GM12878 (cell line): Measurements from ENCODE around the gene PACSIN3. TPM values are rescaled to one million over a fixed set of nuclear protein-coding genes. Genes with fewer than 3 reads are reported as not detected.

ENCODE experiments used
- ATAC-seq: fragments of 200-7000 bp; cut with Tn5 transposase; 3 replicates; pipeline ENCODE4 v1.9.1; 2020; ENCODE audit warnings: mild to moderate bottlenecking, moderate library complexity
- BruUV-seq: library from RNA; stranded (reverse); fragments of 400-500 nt; replicated peaks from 2 replicates; lab custom pipeline; 2021; lab: Mats Ljungman, UMichigan
- CTCF ChIA-PET: fragments of 300-600 bp; sonication (Branson Sonifier 250); formaldehyde crosslinking; extraction: SDS; loops from one replicate; lab custom pipeline; 2021; ENCODE audit warnings: inconsistent platforms; lab: Yijun Ruan, JAX
- POLR2A ChIA-PET: fragments of 350-600 bp; formaldehyde crosslinking; extraction: SDS; loops from one replicate; lab custom pipeline; 2021; ENCODE audit warnings: inconsistent platforms; lab: Charles Lee
- RAD21 ChIA-PET: fragments of 300-600 bp; sonication (Branson Sonifier 250); formaldehyde crosslinking; loops from one replicate; lab custom pipeline; 2023; ENCODE audit warnings: antibody characterized with exemption; ENCODE audit not compliant: unreplicated experiment; lab: Charles Lee
- SMC1A ChIA-PET: fragments of 300-600 bp; sonication (Branson Sonifier 250); formaldehyde crosslinking; loops from one replicate; lab custom pipeline; 2023; ENCODE audit not compliant: unreplicated experiment, uncharacterized antibody; lab: Charles Lee
- DNase-seq: peaks from one replicate; pipeline ENCODE4 v3.0.0-alpha.2; 2011; ENCODE audit warnings: low read depth, low spot score
- FAIRE-seq: peaks from 3 replicates; lab custom pipeline; 2011; peaks lifted over from hg19 to GRCh38; lab: Jason Lieb, UNC
- H2AFZ ChIP-seq: 2 replicates; pipeline ENCODE4 v1.6.0; 2011; ENCODE audit warnings: low read depth, low read length, control low read depth; ENCODE audit not compliant: control insufficient read depth
- H3K27ac ChIP-seq: 2 replicates; pipeline ENCODE4 v1.5.1; 2011; ENCODE audit warnings: control low read depth; ENCODE audit not compliant: control insufficient read depth, insufficient read depth
- H3K27me3 ChIP-seq, 2 experiments: replicated peaks in 1 of 2; 2 replicates each; pipeline versions ENCODE4 v1.6.0 to v1.6.1; 2011; ENCODE audit warnings: low read length in 1 of 2; ENCODE audit not compliant: control insufficient read depth in 2 of 2, insufficient read depth in 2 of 2
- H3K36me3 ChIP-seq, 2 experiments: 2 replicates each; pipeline ENCODE4 v1.5.1; 2011; ENCODE audit warnings: low read length in 1 of 2; ENCODE audit not compliant: control insufficient read depth in 2 of 2, insufficient read depth in 2 of 2
- H3K4me1 ChIP-seq: 2 replicates; pipeline ENCODE4 v1.6.1; 2011; ENCODE audit warnings: mild to moderate bottlenecking, low read length, moderate library complexity, mixed read lengths; ENCODE audit not compliant: control insufficient read depth, insufficient read depth
- H3K4me2 ChIP-seq: 2 replicates; pipeline ENCODE4 v1.6.0; 2011; ENCODE audit warnings: control low read depth; ENCODE audit not compliant: control insufficient read depth, insufficient read depth
- H3K4me3 ChIP-seq: fragments of 200-600 bp; sonication (generic); 2 replicates; pipeline ENCODE4 v1.5.1; 2016
- H3K79me2 ChIP-seq: 2 replicates; pipeline ENCODE4 v1.6.0; 2011; ENCODE audit warnings: low read length; ENCODE audit not compliant: control insufficient read depth, insufficient read depth
- H3K9ac ChIP-seq: 2 replicates; pipeline ENCODE4 v1.8.0; 2011; ENCODE audit warnings: low read length, control low read depth, mixed read lengths; ENCODE audit not compliant: control insufficient read depth, insufficient read depth
- H3K9me3 ChIP-seq: replicated peaks from 3 replicates; pipeline ENCODE4 v1.5.1; 2011; ENCODE audit warnings: mild to moderate bottlenecking, low read length; ENCODE audit not compliant: control insufficient read depth, insufficient read depth
- H4K20me1 ChIP-seq: 2 replicates; pipeline ENCODE4 v1.6.0; 2011; ENCODE audit not compliant: control insufficient read depth, insufficient read depth
- HDAC2 ChIP-seq: fragments of 200-600 bp; sonication (generic); IDR thresholded peaks from 2 replicates; pipeline ENCODE4 v1.6.1; 2017
- POLR2A ChIP-seq: IDR thresholded peaks from 2 replicates; pipeline ENCODE4 v1.6.1; 2011; ENCODE audit warnings: low read depth, mild to moderate bottlenecking, low read length
- RCOR1 ChIP-seq: conservative IDR thresholded peaks from 2 replicates; pipeline ENCODE4 v1.6.1; 2012; ENCODE audit warnings: low read depth, low read length, improper control_type of control experiment
- WGBS: methylation state at CpG from one replicate; pipeline ENCODE4 v1.1.6; 2016; ENCODE audit warnings: low lambda C conversion rate; ENCODE audit not compliant: insufficient replicate concordance, insufficient coverage; ENCODE audit errors: missing lambda C conversion rate; 5-methylcytosine and 5-hydroxymethylcytosine counted together
- in situ Hi-C: fragments of 300-500 bp; cut with MboI; formaldehyde crosslinking; loops from 9 replicates; pipeline ENCODE4 v1.14.3; 2018; ENCODE audit warnings: mixed read lengths
- intact Hi-C: fragments of 100-400 bp; cut with micrococcal nuclease; formaldehyde crosslinking; loops from one replicate; pipeline ENCODE4 v1.14.2; 2022; ENCODE audit not compliant: unreplicated experiment
- polyA plus RNA-seq, 11 experiments: library from polyadenylated mRNA; depleted of rRNA in 4 of 11; unstranded in 6 of 11; stranded (reverse) in 5 of 11; fragments of >200 nt; fragmentation: Nextera tagmentation in 4 of 11; fragmentation: Illumina TruSeq in 1 of 11; extraction: Ambion mirVana in 4 of 11; extraction: Trizol in 1 of 11; gene quantifications; 1 replicate in 1 of 11; 2 replicates in 10 of 11; pipeline versions ENCODE4 v1.2.1 to v1.2.3, GENCODE V29; 2011 to 2016; ENCODE audit warnings: inconsistent platforms in 2 of 11, missing spikeins in 2 of 11, low read depth in 1 of 11
- total RNA-seq, 4 experiments: library from RNA; depleted of rRNA in 3 of 4; stranded (reverse); fragments of >200 nt in 3 of 4; fragmentation: Illumina TruSeq in 1 of 4; extraction: Trizol in 1 of 4; gene quantifications; 2 replicates each; pipeline versions ENCODE4 v1.2.1 to v1.2.3, GENCODE V29; 2013 to 2021

Gene PACSIN3
- total and polyA plus RNA-seq, 10 of the 15 experiments (the other 5 are each of a cell fraction or from before 2014, with no cell fraction given), result 0.05 to 0.82 (median 0.22) TPM; not detected in 1

DNA sequence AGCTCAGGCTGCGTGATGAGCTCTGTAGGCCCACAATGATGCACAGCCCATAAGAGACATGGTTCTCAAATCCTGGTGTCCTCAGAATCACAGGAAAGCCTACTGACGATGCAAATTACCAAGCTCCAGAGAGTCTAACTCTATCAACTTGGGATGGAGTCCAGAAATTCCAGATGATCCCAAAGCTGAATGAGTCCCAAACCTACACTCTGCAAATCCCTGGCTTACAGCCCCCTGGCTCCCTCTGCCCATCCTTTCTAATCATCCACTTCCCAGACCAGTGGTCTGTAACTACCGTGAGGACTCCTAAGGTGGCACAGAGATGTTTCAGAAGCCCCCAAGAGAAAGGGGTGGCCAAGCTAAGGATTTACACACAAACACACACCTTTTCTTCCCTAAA lies 23.0 kb downstream of the PACSIN3 start:
- no peak for FAIRE-seq
- Histone ChIP-seq H3K36me3 (peaks cover 33 to 39% of the 10 kb centered on the region in 2 experiments), H3K4me1 (no peaks in the 10 kb centered on the region), H3K27ac (no peak overlapping the region), H4K20me1 (no peaks in the 10 kb centered on the region; the same call in 1 of the 2 replicates), H3K79me2 (no peaks in the 10 kb centered on the region), H3K4me3 (no peak overlapping the region), H3K9me3 (no peaks in the 10 kb centered on the region), H3K4me2 (no peak overlapping the region), H3K27me3 (no peaks in the 10 kb centered on the region), H3K9ac (no peak overlapping the region), H2AFZ (no peak overlapping the region)
- no TSS peak for BruUV-seq
- ATAC-seq, result no peak
- ChIA-PET RAD21 (interaction anchor here (0.6 to 1.7 kb wide), 3 partner anchors 10 to 291 kb away, joined by 3 to 4 read pairs (median 3); no protein-coding TSS in a partner anchor), SMC1A (interaction anchor here (0.9 to 2.2 kb wide), 4 partner anchors 9 to 96 kb away, joined by 3 to 9 read pairs (median 3); no protein-coding TSS in a partner anchor), POLR2A (no interaction called here), CTCF (interaction anchor here (0.8 to 2.4 kb wide), 8 partner anchors 9 to 383 kb away, joined by 3 to 8 read pairs (median 4); no protein-coding TSS in a partner anchor)
- in situ Hi-C loops, result loop anchor here (5.0 kb wide), 1 partner anchor 276 kb away; no protein-coding TSS in a partner anchor
- no peak for TF ChIP-seq HDAC2
- DNase-seq, result no peak
- intact Hi-C loops, result no loop called here
- WGBS, result 81% methylated on average over 3 of the region's 3 CpGs

DNA sequence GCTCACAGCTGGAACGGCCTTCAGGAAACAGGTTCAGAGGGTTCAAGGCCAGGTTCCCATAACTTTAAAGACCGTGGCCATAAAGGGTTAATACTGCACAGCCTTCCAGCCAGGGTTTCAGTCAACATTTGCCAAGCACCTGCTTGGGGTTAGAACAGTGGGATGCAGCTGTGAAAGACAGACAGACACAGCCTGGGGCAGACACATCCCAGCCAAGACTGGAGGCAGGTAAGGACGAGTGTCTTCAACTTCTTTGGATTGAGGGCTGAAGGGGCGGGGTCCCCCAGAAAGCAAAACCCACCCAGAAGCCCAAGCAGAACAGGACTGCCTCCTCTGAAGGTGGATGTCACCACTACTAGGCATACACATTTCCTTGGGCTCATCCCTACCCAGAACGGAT lies 23.8 kb downstream of the PACSIN3 start:
- peaks cover 25 to 34% of the 10 kb centered on the region in 2 experiments for H3K36me3 ChIP-seq
- no peaks in the 10 kb centered on the region; the same call in 1 of the 2 replicates for H4K20me1 ChIP-seq
- H2AFZ ChIP-seq, result no peak overlapping the region
- ChIA-PET SMC1A (interaction anchor here (1.1 to 2.2 kb wide), 5 partner anchors 9 to 249 kb away, joined by 3 to 9 read pairs (median 3); no protein-coding TSS in a partner anchor), CTCF (interaction anchor here (0.7 to 2.4 kb wide), 13 partner anchors 8 to 382 kb away, joined by 3 to 8 read pairs (median 3); no protein-coding TSS in a partner anchor), RAD21 (interaction anchor here (0.8 to 1.7 kb wide), 2 partner anchors 9 to 292 kb away, joined by 3 read pairs; no protein-coding TSS in a partner anchor), POLR2A (no interaction called here)
- H3K9me3 ChIP-seq, result no peaks in the 10 kb centered on the region
- H3K27me3 ChIP-seq, result no peaks in the 10 kb centered on the region
- BruUV-seq, result no TSS peak
- WGBS, result 70% methylated on average over 5 of the region's 5 CpGs
- no peaks in the 10 kb centered on the region for H3K4me1 ChIP-seq
- no peak overlapping the region for H3K4me3 ChIP-seq
- DNase-seq (no peak), ATAC-seq (no peak), FAIRE-seq (no peak)
- H3K9ac ChIP-seq, result no peak overlapping the region
- no peak for TF ChIP-seq RCOR1
- TF ChIP-seq POLR2A, result 0 out of 2 replicates have a peak, but pooled peaks have one; percentile 37
- H3K4me2 ChIP-seq, result no peak overlapping the region
- no peaks in the 10 kb centered on the region for H3K79me2 ChIP-seq
- no peak overlapping the region for H3K27ac ChIP-seq
- in situ Hi-C loops (loop anchor here (5.0 kb wide), 1 partner anchor 275 kb away; no protein-coding TSS in a partner anchor), intact Hi-C loops (no loop called here)
